H9 (cell line): ENCODE measurements around the gene FARP1. TPM values are rescaled to one million over a fixed set of nuclear protein-coding genes. Genes with fewer than 3 reads are reported as not detected.

ENCODE experiments used
- DNase-seq: peaks from one replicate; pipeline ENCODE4 v3.0.0-alpha.2; 2017
- H2AFZ ChIP-seq: one replicate; pipeline ENCODE4 v1.6.1; 2013; ENCODE audit warnings: mild to moderate bottlenecking, low read length, control low read depth, moderate library complexity
- H2AK5ac ChIP-seq: 2 replicates; pipeline ENCODE4 v1.6.1; 2013; ENCODE audit warnings: low read length, control low read depth, mixed read lengths; ENCODE audit not compliant: insufficient read length
- H2BK120ac ChIP-seq: one replicate; pipeline ENCODE4 v1.6.1; 2013; ENCODE audit warnings: low read depth, mild to moderate bottlenecking, low read length, control low read depth, inconsistent platforms; ENCODE audit not compliant: poor library complexity, severe bottlenecking
- H2BK12ac ChIP-seq: 2 replicates; pipeline ENCODE4 v1.6.1; 2013; ENCODE audit warnings: low read length, control low read depth, mixed read lengths, low read depth; ENCODE audit not compliant: insufficient read length
- H2BK15ac ChIP-seq: 2 replicates; pipeline ENCODE4 v1.6.1; 2013; ENCODE audit warnings: low read depth, low read length, control low read depth
- H2BK20ac ChIP-seq: one replicate; pipeline ENCODE4 v1.6.1; 2013; ENCODE audit warnings: low read depth, mild to moderate bottlenecking, low read length, control low read depth, inconsistent platforms; ENCODE audit not compliant: poor library complexity, severe bottlenecking
- H2BK5ac ChIP-seq: 2 replicates; pipeline ENCODE4 v1.6.1; 2013; ENCODE audit warnings: low read length, control low read depth, mixed read lengths; ENCODE audit not compliant: insufficient read length
- H3K14ac ChIP-seq: 2 replicates; pipeline ENCODE4 v1.6.1; 2013; ENCODE audit warnings: low read length, control low read depth; ENCODE audit not compliant: insufficient read depth
- H3K18ac ChIP-seq: 2 replicates; pipeline ENCODE4 v1.6.1; 2013; ENCODE audit warnings: low read depth, mild to moderate bottlenecking, mixed read lengths, low read length, control low read depth; ENCODE audit not compliant: insufficient read length
- H3K23ac ChIP-seq: 2 replicates; pipeline ENCODE4 v1.6.1; 2013; ENCODE audit warnings: low read length, control low read depth, mixed read lengths, low read depth; ENCODE audit not compliant: insufficient read length
- H3K23me2 ChIP-seq: 2 replicates; pipeline ENCODE4 v1.6.1; 2013; ENCODE audit warnings: low read depth, mild to moderate bottlenecking, mixed read lengths, low read length, control low read depth; ENCODE audit not compliant: insufficient read length, poor library complexity, severe bottlenecking
- H3K27ac ChIP-seq: 2 replicates; pipeline ENCODE4 v1.5.1; 2013; ENCODE audit warnings: low read length, control low read depth, mixed read lengths, low read depth; ENCODE audit not compliant: insufficient read length
- H3K27me3 ChIP-seq: 2 replicates; pipeline ENCODE4 v1.6.1; 2013; ENCODE audit warnings: low read length, control low read depth, inconsistent platforms; ENCODE audit not compliant: insufficient read depth
- H3K4ac ChIP-seq: 2 replicates; pipeline ENCODE4 v1.6.1; 2013; ENCODE audit warnings: low read depth, mild to moderate bottlenecking, control low read depth, inconsistent platforms, low read length, moderate library complexity
- H3K4me1 ChIP-seq: 2 replicates; pipeline ENCODE4 v1.6.1; 2013; ENCODE audit warnings: low read length, control low read depth, inconsistent platforms; ENCODE audit not compliant: insufficient read depth
- H3K4me2 ChIP-seq: 2 replicates; pipeline ENCODE4 v1.6.1; 2013; ENCODE audit warnings: low read length, control low read depth, mixed read lengths; ENCODE audit not compliant: insufficient read length, insufficient read depth
- H3K56ac ChIP-seq: 2 replicates; pipeline ENCODE4 v1.6.1; 2013; ENCODE audit warnings: low read depth, mild to moderate bottlenecking, mixed read lengths, low read length, control low read depth; ENCODE audit not compliant: insufficient read length
- H3K79me1 ChIP-seq: 2 replicates; pipeline ENCODE4 v1.6.1; 2013; ENCODE audit warnings: low read depth, mild to moderate bottlenecking, moderate library complexity, low read length, control low read depth, inconsistent platforms; ENCODE audit not compliant: insufficient read depth, poor library complexity, severe bottlenecking
- H3K79me2 ChIP-seq: 2 replicates; pipeline ENCODE4 v1.6.1; 2013; ENCODE audit warnings: low read length, control low read depth, inconsistent platforms; ENCODE audit not compliant: insufficient read depth
- H3K9ac ChIP-seq: 2 replicates; pipeline ENCODE4 v1.6.1; 2013; ENCODE audit warnings: low read length, control low read depth, mixed read lengths; ENCODE audit not compliant: insufficient read length; ENCODE audit errors: extremely low read depth
- H3K9me3 ChIP-seq: one replicate; pipeline ENCODE4 v1.6.1; 2013; ENCODE audit warnings: low read depth, low read length, inconsistent platforms; ENCODE audit not compliant: control insufficient read depth
- H3T11ph ChIP-seq: one replicate; pipeline ENCODE4 v1.6.1; 2013; ENCODE audit warnings: mild to moderate bottlenecking, low read length, control low read depth, inconsistent platforms
- H4K20me1 ChIP-seq: one replicate; pipeline ENCODE4 v1.6.1; 2013; ENCODE audit not compliant: control insufficient read depth, insufficient read length, insufficient read depth
- H4K5ac ChIP-seq: 2 replicates; pipeline ENCODE4 v1.6.1; 2013; ENCODE audit warnings: low read depth, mild to moderate bottlenecking, mixed read lengths, low read length, control low read depth; ENCODE audit not compliant: insufficient read length
- H4K8ac ChIP-seq: replicated peaks from 2 replicates; pipeline ENCODE4 v1.6.1; 2013; ENCODE audit warnings: low read length, control low read depth, mixed read lengths, low read depth; ENCODE audit not compliant: insufficient read length
- H4K91ac ChIP-seq: 2 replicates; pipeline ENCODE4 v1.6.1; 2013; ENCODE audit warnings: low read depth, mild to moderate bottlenecking, moderate library complexity, mixed read lengths, low read length, control low read depth; ENCODE audit not compliant: insufficient read length
- H3K27ac Mint-ChIP-seq, 3 experiments: 2 replicates in 2 of 3; 3 replicates in 1 of 3; pipeline ENCODE4 v1.8.0; 2020 to 2021; ENCODE audit warnings: mixed read lengths in 3 of 3, mild to moderate bottlenecking in 1 of 3, moderate library complexity in 1 of 3
- H3K27me3 Mint-ChIP-seq: 2 replicates; pipeline ENCODE4 v1.8.0; 2021; ENCODE audit warnings: low read depth, mild to moderate bottlenecking, moderate library complexity, mixed read lengths
- H3K36me3 Mint-ChIP-seq, 3 experiments: 2 replicates in 2 of 3; 3 replicates in 1 of 3; pipeline ENCODE4 v1.8.0; 2020 to 2021; ENCODE audit warnings: low read depth in 3 of 3, mixed read lengths in 3 of 3; ENCODE audit not compliant: insufficient read depth in 1 of 3
- H3K4me1 Mint-ChIP-seq, 2 experiments: 2 replicates each; pipeline ENCODE4 v1.8.0; 2020; ENCODE audit warnings: mixed read lengths in 2 of 2
- H3K4me3 Mint-ChIP-seq, 2 experiments: 2 replicates in 1 of 2; 3 replicates in 1 of 2; pipeline ENCODE4 v1.8.0; 2020 to 2021; ENCODE audit warnings: mild to moderate bottlenecking in 2 of 2, mixed read lengths in 2 of 2, moderate library complexity in 1 of 2
- H3K9me3 Mint-ChIP-seq, 2 experiments: 2 replicates in 1 of 2; 3 replicates in 1 of 2; pipeline ENCODE4 v1.8.0; 2020; ENCODE audit warnings: mild to moderate bottlenecking in 2 of 2, mixed read lengths in 2 of 2, moderate library complexity in 1 of 2
- CTCF ChIP-seq: fragments of 200-600 bp; sonication (generic); conservative IDR thresholded peaks from 3 replicates; pipeline ENCODE4 v1.8.0; 2021; ENCODE audit warnings: antibody characterized with exemption, mild to moderate bottlenecking
- WGBS: extraction: QIAGEN DNeasy Blood & Tissue Kit; methylation state at CpG from one replicate; pipeline ENCODE4 v1.1.7; 2013; ENCODE audit warnings: missing lambda C conversion rate, low lambda C conversion rate, mixed read lengths; ENCODE audit not compliant: insufficient read length; ENCODE audit errors: extremely low coverage; 5-methylcytosine and 5-hydroxymethylcytosine counted together
- total RNA-seq: library from RNA; stranded (reverse); gene quantifications from 2 replicates; pipeline ENCODE4 v1.2.1, GENCODE V29; 2021

The FARP1 gene
- total RNA-seq, 1 experiment from 2014 or later: 95.9 TPM

DNA sequence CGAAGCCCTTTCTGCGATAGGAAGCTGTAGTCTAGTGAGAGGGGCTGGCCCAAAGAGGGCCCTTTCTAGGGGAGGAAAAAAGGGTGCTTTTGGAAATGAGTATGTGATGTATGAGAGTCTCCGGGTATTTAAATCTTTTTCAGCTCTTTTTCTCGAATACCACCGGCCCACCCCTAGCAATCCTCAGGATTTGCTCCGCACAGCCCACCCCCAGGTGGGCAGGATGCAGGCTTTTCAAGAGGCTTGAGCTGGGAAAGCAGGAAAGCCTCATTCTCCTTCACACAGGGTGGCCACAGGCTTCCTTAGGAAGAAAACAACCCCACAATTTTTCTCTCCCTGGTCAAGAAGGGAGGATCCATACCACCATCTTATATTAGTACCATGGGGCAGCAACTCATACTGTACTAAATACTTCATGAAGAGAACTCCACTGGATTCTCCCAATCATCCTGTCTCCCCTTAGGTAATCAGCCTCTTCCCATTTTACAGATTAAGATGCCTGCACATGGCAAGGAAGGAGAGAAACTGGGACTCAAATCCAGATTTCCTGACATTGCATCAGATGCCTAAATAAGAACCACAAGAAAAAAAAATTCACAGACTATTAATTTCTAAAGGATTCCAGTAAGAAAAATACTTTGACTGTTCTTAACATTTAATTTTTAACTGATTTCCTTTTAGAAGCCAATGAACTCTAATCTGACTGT is 349.6 kb downstream of the FARP1 start:
- Histone ChIP-seq H2BK20ac (no peak overlapping the region), H3K9ac (no peak overlapping the region), H3K4ac (no peak overlapping the region), H2BK120ac (no peak overlapping the region), H3T11ph (no peak overlapping the region), H3K56ac (no peak overlapping the region), H3K79me1 (peaks cover 4% of the 10 kb centered on the region), H2BK5ac (no peak overlapping the region), H3K27me3 (no peaks in the 10 kb centered on the region), H4K8ac (no peak overlapping the region), H3K9me3 (no peaks in the 10 kb centered on the region), H2BK12ac (no peak overlapping the region), H3K23ac (no peak overlapping the region), H3K18ac (no peak overlapping the region), H4K20me1 (no peaks in the 10 kb centered on the region), H4K91ac (no peak overlapping the region), H4K5ac (no peak overlapping the region), H3K27ac (no peak overlapping the region), H3K4me2 (no peak overlapping the region), H3K14ac (0 out of 2 replicates have a peak overlapping the region, but pooled peaks have one; percentile 16), H2BK15ac (no peak overlapping the region), H3K23me2 (no peaks in the 10 kb centered on the region), H2AK5ac (no peak overlapping the region), H2AFZ (no peak overlapping the region), H3K4me1 (peaks cover 13% of the 10 kb centered on the region; the same call in 1 of the 2 replicates), H3K79me2 (peaks cover 29% of the 10 kb centered on the region; the same call in 1 of the 2 replicates)
- H3K36me3 Mint-ChIP-seq: no peaks in the 10 kb centered on the region; a peak in 1 of 7 replicates
- TF ChIP-seq CTCF: no peak
- no peaks in the 10 kb centered on the region for H3K9me3 Mint-ChIP-seq
- H3K27me3 Mint-ChIP-seq: no peaks in the 10 kb centered on the region
- DNase-seq: no peak
- H3K4me1 Mint-ChIP-seq: peaks cover 77 to 82% of the 10 kb centered on the region in 2 experiments
- peak overlapping the region in 1 of 2 experiments; percentile 76; a peak in 3 of 5 replicates for H3K4me3 Mint-ChIP-seq
- peak overlapping the region; percentile 1 to 86 (median 76); a peak in 6 of 7 replicates for H3K27ac Mint-ChIP-seq
- WGBS: no CpG with 5 or more reads among the region's 6 CpGs
